ENCODE results near the gene SMG5.

Gene SMG5

GRCh38 chr1:156244712-156245111 is 37.9 kb downstream of the SMG5 start:
- H3K36me3 ChIP-seq (replicated peaks; ENCODE audit: insufficient read depth, low read length), result no peaks in the 10 kb centered on the region
- peaks cover 20% of the 10 kb centered on the region; the same call in 1 of the 2 replicates for H3F3A ChIP-seq (ENCODE audit: insufficient read depth, low read length)
- no peaks in the 10 kb centered on the region for H3K79me2 ChIP-seq (ENCODE audit: low read length)
- no peaks in the 10 kb centered on the region for H3K9me3 ChIP-seq (replicated peaks; ENCODE audit: insufficient read depth, low read length)
- H3K9ac ChIP-seq (ENCODE audit: low read length), result no peak overlapping the region
- peaks cover 7% of the 10 kb centered on the region; the same call in 1 of the 2 replicates for H3K4me1 ChIP-seq (ENCODE audit: low read length)
- H4K20me1 ChIP-seq (ENCODE audit: insufficient read depth, low read length), result no peaks in the 10 kb centered on the region
- no peak for DNase-seq
- TF ChIP-seq EZH2 (optimal IDR thresholded peaks at IDR 0.05; ENCODE audit: low read depth, low read length), result no peak
- TF ChIP-seq CTCF (IDR thresholded peaks at IDR 0.05; ENCODE audit: low read length), result no peak
- no peak for TF ChIP-seq EZH2phosphoT487 (IDR thresholded peaks at IDR 0.05; ENCODE audit: low read length)
- no peak overlapping the region for H2AFZ ChIP-seq (ENCODE audit: low read length)
- no peaks in the 10 kb centered on the region for H3K9me2 ChIP-seq (replicated peaks; ENCODE audit: insufficient read depth, low read length)
- H3K27ac ChIP-seq (ENCODE audit: low read length), result no peak overlapping the region
- H3K27me3 ChIP-seq (replicated peaks; ENCODE audit: insufficient read depth, low read length), result no peaks in the 10 kb centered on the region
- H3K4me3 ChIP-seq (ENCODE audit: low read length), result no peak overlapping the region
- no peak overlapping the region for H3K4me2 ChIP-seq (ENCODE audit: low read depth, low read length)

DNA sequence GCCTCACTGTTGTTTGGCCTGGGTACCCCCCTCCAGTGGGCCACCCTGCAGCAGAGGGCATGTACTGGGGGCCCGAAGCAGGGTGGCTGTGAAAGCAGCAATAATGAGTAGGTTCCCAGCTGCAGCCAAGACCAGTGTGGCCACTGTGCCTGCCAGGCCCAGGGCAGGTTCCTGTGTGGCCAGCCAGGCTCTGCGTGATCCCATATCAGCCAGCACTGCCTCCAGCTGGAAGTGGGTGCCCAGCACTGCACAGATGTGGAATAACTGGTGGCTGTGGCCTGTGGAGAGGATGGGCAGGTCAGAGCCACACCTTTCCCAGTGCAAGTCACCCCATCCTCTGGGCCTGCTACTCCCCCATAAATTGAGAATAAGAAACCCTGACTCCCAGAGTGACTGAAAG is 38.5 kb downstream of the SMG5 start:
- Histone ChIP-seq H3K9me2 (replicated peaks; ENCODE audit: insufficient read depth, low read length) (no peaks in the 10 kb centered on the region), H3K4me3 (ENCODE audit: low read length) (no peak overlapping the region), H2AFZ (ENCODE audit: low read length) (no peak overlapping the region), H3K4me2 (ENCODE audit: low read depth, low read length) (no peak overlapping the region), H3K79me2 (ENCODE audit: low read length) (no peaks in the 10 kb centered on the region), H3F3A (ENCODE audit: insufficient read depth, low read length) (peaks cover 17% of the 10 kb centered on the region; the same call in 1 of the 2 replicates), H4K20me1 (ENCODE audit: insufficient read depth, low read length) (no peaks in the 10 kb centered on the region), H3K9ac (ENCODE audit: low read length) (no peak overlapping the region), H3K4me1 (ENCODE audit: low read length) (peaks cover 7% of the 10 kb centered on the region; the same call in 1 of the 2 replicates), H3K27me3 (replicated peaks; ENCODE audit: insufficient read depth, low read length) (no peaks in the 10 kb centered on the region), H3K9me3 (replicated peaks; ENCODE audit: insufficient read depth, low read length) (no peaks in the 10 kb centered on the region), H3K27ac (ENCODE audit: low read length) (no peak overlapping the region), H3K36me3 (replicated peaks; ENCODE audit: insufficient read depth, low read length) (no peaks in the 10 kb centered on the region)
- no peak for TF ChIP-seq EZH2phosphoT487 (IDR thresholded peaks at IDR 0.05; ENCODE audit: low read length)
- no peak for TF ChIP-seq EZH2 (optimal IDR thresholded peaks at IDR 0.05; ENCODE audit: low read depth, low read length)
- no peak for TF ChIP-seq CTCF (IDR thresholded peaks at IDR 0.05; ENCODE audit: low read length)
- DNase-seq, result no peak

DNA sequence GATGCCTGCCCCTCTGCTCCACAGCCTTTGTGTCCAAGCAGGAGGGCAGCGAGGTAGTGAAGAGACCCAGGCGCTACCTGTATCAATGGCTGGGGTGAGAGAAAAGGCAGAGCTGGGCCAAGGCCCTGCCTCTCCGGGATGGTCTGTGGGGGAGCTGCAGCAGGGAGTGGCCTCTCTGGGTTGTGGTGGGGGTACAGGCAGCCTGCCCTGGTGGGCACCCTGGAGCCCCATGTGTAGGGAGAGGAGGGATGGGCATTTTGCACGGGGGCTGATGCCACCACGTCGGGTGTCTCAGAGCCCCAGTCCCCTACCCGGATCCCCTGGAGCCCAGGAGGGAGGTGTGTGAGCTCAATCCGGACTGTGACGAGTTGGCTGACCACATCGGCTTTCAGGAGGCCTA is 39.9 kb downstream of the SMG5 start:
- no peak for TF ChIP-seq EZH2 (optimal IDR thresholded peaks at IDR 0.05; ENCODE audit: low read depth, low read length)
- TF ChIP-seq CTCF (IDR thresholded peaks at IDR 0.05; ENCODE audit: low read length), result no peak
- no peak for TF ChIP-seq EZH2phosphoT487 (IDR thresholded peaks at IDR 0.05; ENCODE audit: low read length)
- Histone ChIP-seq H3K27ac (ENCODE audit: low read length) (no peak overlapping the region), H2AFZ (ENCODE audit: low read length) (no peak overlapping the region), H3K36me3 (replicated peaks; ENCODE audit: insufficient read depth, low read length) (0 out of 2 replicates have a peak, but pooled peaks cover 6% of the 10 kb centered on the region), H3F3A (ENCODE audit: insufficient read depth, low read length) (peaks cover 14% of the 10 kb centered on the region; the same call in 1 of the 2 replicates), H3K27me3 (replicated peaks; ENCODE audit: insufficient read depth, low read length) (no peaks in the 10 kb centered on the region), H3K79me2 (ENCODE audit: low read length) (no peaks in the 10 kb centered on the region), H3K4me2 (ENCODE audit: low read depth, low read length) (no peak overlapping the region), H3K4me3 (ENCODE audit: low read length) (no peak overlapping the region), H3K4me1 (ENCODE audit: low read length) (peaks cover 7% of the 10 kb centered on the region; the same call in 1 of the 2 replicates), H3K9ac (ENCODE audit: low read length) (no peak overlapping the region), H4K20me1 (ENCODE audit: insufficient read depth, low read length) (no peaks in the 10 kb centered on the region), H3K9me3 (replicated peaks; ENCODE audit: insufficient read depth, low read length) (no peaks in the 10 kb centered on the region), H3K9me2 (replicated peaks; ENCODE audit: insufficient read depth, low read length) (no peaks in the 10 kb centered on the region)
- DNase-seq, result no peak

Measured in MM.1S (cell line).